Measurements from ENCODE around the gene SV2B.

GRCh38 chr15:91183596-91183995, 83.5 kb downstream of the SV2B start:
- no peak for TF ChIP-seq CTCF (IDR thresholded peaks at IDR 0.05)
- no peak for TF ChIP-seq POLR2A (IDR thresholded peaks at IDR 0.05)

Data from lower leg skin (tissue), 3 donors.